ENCODE data around the gene PTTG1IP2. TPM values are rescaled to one million over a fixed set of nuclear protein-coding genes. Genes with fewer than 3 reads are reported as not detected.

The PTTG1IP2 gene
- total and polyA plus RNA-seq, 10 of the 15 experiments (the other 5 are each of a cell fraction or from before 2014, with no cell fraction given) = not detected

DNA sequence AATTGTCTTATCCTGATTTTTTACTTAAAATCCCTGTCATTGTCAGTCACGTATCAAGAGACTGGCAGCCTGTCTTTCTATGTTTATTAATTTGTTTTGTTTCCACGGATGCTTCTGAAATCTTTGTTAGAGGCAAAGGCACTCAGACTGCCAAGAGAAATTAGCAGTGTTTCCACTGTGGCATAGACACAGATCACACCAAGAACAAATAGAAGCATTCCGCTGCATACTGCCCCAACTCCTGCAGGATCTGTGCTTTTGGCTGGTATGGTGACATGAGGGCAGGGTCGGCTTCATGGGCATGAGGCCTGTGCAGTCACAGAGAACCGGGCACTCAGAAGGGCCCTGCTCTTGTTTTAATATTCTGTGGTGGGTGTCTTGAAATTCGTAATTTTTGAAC lies 47.8 kb upstream of the PTTG1IP2 start (continued):
- TF ChIP-seq ASH2L (IDR thresholded peaks at IDR 0.05; ENCODE audit: borderline replicate concordance, low read depth) = no peak
- no peak for TF ChIP-seq SIX5 (IDR thresholded peaks at IDR 0.05; ENCODE audit: low read depth, low read length, severe bottlenecking)
- TF ChIP-seq, protein P1, sequence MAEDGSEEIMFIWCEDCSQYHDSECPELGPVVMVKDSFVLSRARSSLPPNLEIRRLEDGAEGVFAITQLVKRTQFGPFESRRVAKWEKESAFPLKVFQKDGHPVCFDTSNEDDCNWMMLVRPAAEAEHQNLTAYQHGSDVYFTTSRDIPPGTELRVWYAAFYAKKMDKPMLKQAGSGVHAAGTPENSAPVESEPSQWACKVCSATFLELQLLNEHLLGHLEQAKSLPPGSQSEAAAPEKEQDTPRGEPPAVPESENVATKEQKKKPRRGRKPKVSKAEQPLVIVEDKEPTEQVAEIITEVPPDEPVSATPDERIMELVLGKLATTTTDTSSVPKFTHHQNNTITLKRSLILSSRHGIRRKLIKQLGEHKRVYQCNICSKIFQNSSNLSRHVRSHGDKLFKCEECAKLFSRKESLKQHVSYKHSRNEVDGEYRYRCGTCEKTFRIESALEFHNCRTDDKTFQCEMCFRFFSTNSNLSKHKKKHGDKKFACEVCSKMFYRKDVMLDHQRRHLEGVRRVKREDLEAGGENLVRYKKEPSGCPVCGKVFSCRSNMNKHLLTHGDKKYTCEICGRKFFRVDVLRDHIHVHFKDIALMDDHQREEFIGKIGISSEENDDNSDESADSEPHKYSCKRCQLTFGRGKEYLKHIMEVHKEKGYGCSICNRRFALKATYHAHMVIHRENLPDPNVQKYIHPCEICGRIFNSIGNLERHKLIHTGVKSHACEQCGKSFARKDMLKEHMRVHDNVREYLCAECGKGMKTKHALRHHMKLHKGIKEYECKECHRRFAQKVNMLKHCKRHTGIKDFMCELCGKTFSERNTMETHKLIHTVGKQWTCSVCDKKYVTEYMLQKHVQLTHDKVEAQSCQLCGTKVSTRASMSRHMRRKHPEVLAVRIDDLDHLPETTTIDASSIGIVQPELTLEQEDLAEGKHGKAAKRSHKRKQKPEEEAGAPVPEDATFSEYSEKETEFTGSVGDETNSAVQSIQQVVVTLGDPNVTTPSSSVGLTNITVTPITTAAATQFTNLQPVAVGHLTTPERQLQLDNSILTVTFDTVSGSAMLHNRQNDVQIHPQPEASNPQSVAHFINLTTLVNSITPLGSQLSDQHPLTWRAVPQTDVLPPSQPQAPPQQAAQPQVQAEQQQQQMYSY (CRISPR knock-in tag; IDR thresholded peaks at IDR 0.05) = no peak
- no peak for TF ChIP-seq NFXL1 (IDR thresholded peaks at IDR 0.05; ENCODE audit: borderline replicate concordance)
- TF ChIP-seq, protein P2, sequence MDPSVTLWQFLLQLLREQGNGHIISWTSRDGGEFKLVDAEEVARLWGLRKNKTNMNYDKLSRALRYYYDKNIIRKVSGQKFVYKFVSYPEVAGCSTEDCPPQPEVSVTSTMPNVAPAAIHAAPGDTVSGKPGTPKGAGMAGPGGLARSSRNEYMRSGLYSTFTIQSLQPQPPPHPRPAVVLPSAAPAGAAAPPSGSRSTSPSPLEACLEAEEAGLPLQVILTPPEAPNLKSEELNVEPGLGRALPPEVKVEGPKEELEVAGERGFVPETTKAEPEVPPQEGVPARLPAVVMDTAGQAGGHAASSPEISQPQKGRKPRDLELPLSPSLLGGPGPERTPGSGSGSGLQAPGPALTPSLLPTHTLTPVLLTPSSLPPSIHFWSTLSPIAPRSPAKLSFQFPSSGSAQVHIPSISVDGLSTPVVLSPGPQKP (IDR thresholded peaks at IDR 0.05; ENCODE audit: low read depth, low read length) = no peak
- no peak for TF ChIP-seq ZNF274 (IDR thresholded peaks at IDR 0.05; ENCODE audit: insufficient read depth, insufficient read length)

DNA sequence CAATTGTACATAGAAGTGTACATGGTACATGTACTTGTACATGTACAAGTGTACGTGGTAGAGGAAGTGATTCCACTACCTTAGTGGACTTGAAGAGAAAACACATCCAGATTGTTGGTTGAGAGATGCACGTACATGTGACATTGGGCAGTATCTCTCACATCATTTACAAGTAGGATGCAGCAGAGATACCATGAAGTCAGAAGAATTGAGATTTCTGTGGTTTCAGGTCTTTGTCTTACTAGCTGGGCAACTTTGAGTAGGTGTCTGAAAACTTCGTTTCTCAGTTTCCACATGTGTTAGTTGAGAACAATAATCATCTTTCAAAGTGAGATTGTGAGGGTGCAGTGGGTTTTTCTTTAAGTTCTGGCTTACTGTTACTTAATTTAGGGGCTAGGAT lies 44.7 kb upstream of the PTTG1IP2 start:
- no TSS peak for BruUV-seq (replicated peaks)
- intact Hi-C loops (cut with micrococcal nuclease; ENCODE audit: unreplicated experiment) (loop anchor here (5.0 kb wide), 1 partner anchor 802 kb away; no protein-coding TSS in a partner anchor), in situ Hi-C loops (cut with MboI) (no loop called here)
- H4K20me1 ChIP-seq (ENCODE audit: control insufficient read depth, insufficient read depth) = no peaks in the 10 kb centered on the region
- peak; percentile 85 for FAIRE-seq
- no peaks in the 10 kb centered on the region for H3K9me3 ChIP-seq (replicated peaks; ENCODE audit: control insufficient read depth, insufficient read depth, low read length)
- ChIA-PET SMC1A (ENCODE audit: uncharacterized antibody, unreplicated experiment) (interaction anchor here (0.9 to 1.5 kb wide), 4 partner anchors 9 to 112 kb away, joined by 3 read pairs; no protein-coding TSS in a partner anchor), POLR2A (no interaction called here), CTCF (interaction anchor here (1.0 to 8.2 kb wide), 2 partner anchors 112 to 161 kb away, joined by 4 to 50 read pairs; no protein-coding TSS in a partner anchor), RAD21 (ENCODE audit: unreplicated experiment) (interaction anchor here (0.8 to 1.6 kb wide), 3 partner anchors 112 to 184 kb away, joined by 3 read pairs; no protein-coding TSS in a partner anchor)
- H3K4me3 ChIP-seq = no peak overlapping the region
- peaks cover 10% of the 10 kb centered on the region for H3K4me1 ChIP-seq (ENCODE audit: control insufficient read depth, insufficient read depth, low read length)
- no peaks in the 10 kb centered on the region for H3K27me3 ChIP-seq (replicated peaks in 1 of 2; ENCODE audit: control insufficient read depth in 2 of 2, insufficient read depth in 2 of 2, low read length in 1 of 2)
- 22% methylated on average over 3 of the region's 3 CpGs for WGBS (ENCODE audit: insufficient coverage, insufficient replicate concordance, low lambda C conversion rate, missing lambda C conversion rate)
- H3K27ac ChIP-seq (ENCODE audit: control insufficient read depth, insufficient read depth) = no peak overlapping the region
- H2AFZ ChIP-seq (ENCODE audit: control insufficient read depth, low read depth, low read length) = no peak overlapping the region
- ATAC-seq = peak; percentile 94
- no peaks in the 10 kb centered on the region for H3K79me2 ChIP-seq (ENCODE audit: control insufficient read depth, insufficient read depth, low read length)
- no peaks in the 10 kb centered on the region for H3K36me3 ChIP-seq (ENCODE audit: control insufficient read depth in 2 of 2, insufficient read depth in 2 of 2, low read length in 1 of 2)
- no peak overlapping the region for H3K9ac ChIP-seq (ENCODE audit: control insufficient read depth, insufficient read depth, low read length)
- peak; percentile 53 for DNase-seq (ENCODE audit: low read depth, low spot score)
- H3K4me2 ChIP-seq (ENCODE audit: control insufficient read depth, insufficient read depth) = 0 out of 2 replicates have a peak overlapping the region, but pooled peaks have one; percentile 4
- TF ChIP-seq IRF4 (IDR thresholded peaks at IDR 0.05; ENCODE audit: low read depth, low read length) (peak; percentile 16; the same call in 1 of the 2 replicates), LARP7 (IDR thresholded peaks at IDR 0.05) (no peak), CBX3 (IDR thresholded peaks at IDR 0.05; ENCODE audit: borderline replicate concordance, low read depth) (no peak), GABPA (IDR thresholded peaks at IDR 0.05; ENCODE audit: low read depth) (no peak), NR2C2 (IDR thresholded peaks at IDR 0.05; ENCODE audit: borderline replicate concordance, control insufficient read depth, insufficient read length, low read depth) (no peak), JUND (IDR thresholded peaks at IDR 0.05; ENCODE audit: low read depth, low read length) (no peak), HDGF (IDR thresholded peaks at IDR 0.05) (peak; percentile 62; the same call in 1 of the 2 replicates), SMC3 (IDR thresholded peaks at IDR 0.05; ENCODE audit: borderline replicate concordance, low read length) (no peak), NBN (IDR thresholded peaks at IDR 0.05) (peak; percentile 61; the same call in 1 of the 2 replicates), BACH1 (IDR thresholded peaks at IDR 0.05; ENCODE audit: borderline replicate concordance) (no peak), MYC (IDR thresholded peaks at IDR 0.05; ENCODE audit: insufficient read depth, insufficient read length, insufficient replicate concordance, low read length, severe bottlenecking) (no peak), CREM (IDR thresholded peaks at IDR 0.05; ENCODE audit: low read depth) (no peak), CBFB (IDR thresholded peaks at IDR 0.05; ENCODE audit: low read depth) (no peak), PML (IDR thresholded peaks at IDR 0.05; ENCODE audit: low read length) (no peak), SREBF1 (IDR thresholded peaks at IDR 0.05; ENCODE audit: low read length) (no peak)
